Tibial nerve (tissue), 4 donors: ENCODE results near the gene TMEM225B. TPM values are rescaled to one million over a fixed set of nuclear protein-coding genes. Genes with fewer than 3 reads are reported as not detected.
"Not testable (repeated sequence)": the region's sequence is repeated elsewhere in the genome, so short reads cannot be mapped to it uniquely, and the experiment has no call there.

Source experiments
- DNase-seq, 2 donors: peaks; one replicate each; pipeline ENCODE4 v3.0.0-alpha.2; 2019; ENCODE audit warnings: low spot score in 2 of 2
- H3K27ac ChIP-seq, 4 donors: fragments of 200-600 bp; sonication (generic) in 3 of 4; one replicate each; pipeline ENCODE4 v1.5.1; 2017 to 2019; ENCODE audit warnings: mild to moderate bottlenecking in 1 of 4
- H3K27me3 ChIP-seq, 2 donors: fragments of 200-600 bp; sonication (generic) in 1 of 2; one replicate each; pipeline versions ENCODE4 v1.5.1 to v1.6.0; 2017 to 2019
- H3K36me3 ChIP-seq, 3 donors: fragments of 200-600 bp; sonication (generic); one replicate each; pipeline ENCODE4 v1.5.1; 2018 to 2019
- H3K4me1 ChIP-seq, 4 donors: fragments of 200-600 bp; sonication (generic) in 3 of 4; one replicate each; pipeline ENCODE4 v1.5.1; 2017 to 2019
- H3K4me3 ChIP-seq, 4 donors: fragments of 200-600 bp; sonication (generic) in 3 of 4; one replicate each; pipeline ENCODE4 v1.5.1; 2017 to 2019; ENCODE audit warnings: mild to moderate bottlenecking in 1 of 4, moderate library complexity in 1 of 4
- H3K9me3 ChIP-seq, 4 donors: fragments of 200-600 bp; sonication (generic) in 3 of 4; one replicate each; pipeline ENCODE4 v1.5.1; 2017 to 2019
- EP300 ChIP-seq, 2 donors: sonication (generic); formaldehyde crosslinking; IDR thresholded peaks; one replicate each; pipeline ENCODE4 v1.6.1; 2017; ENCODE audit warnings: antibody characterized with exemption in 2 of 2, mild to moderate bottlenecking in 1 of 2
- POLR2A ChIP-seq, 2 donors: fragments of 450-650 bp; IDR thresholded peaks; one replicate each; pipeline ENCODE4 v1.6.1; 2017; ENCODE audit warnings: antibody characterized with exemption in 2 of 2, mild to moderate bottlenecking in 2 of 2, moderate library complexity in 2 of 2
- WGBS, 2 donors: methylation state at CpG; one replicate each; pipeline ENCODE4 v1.1.5; 2018; 5-methylcytosine and 5-hydroxymethylcytosine counted together
- total RNA-seq, 4 donors: library from RNA; depleted of rRNA; stranded (reverse); fragments of >200 nt; gene quantifications; one replicate each; pipeline ENCODE4 v1.1.0, GENCODE V29; 2016
- TF ChIP-seq, protein P1 (sequence below), 5 experiments: fragments of 200-600 bp in 3 of 5; fragments of 450-650 bp in 2 of 5; sonication (generic) in 3 of 5; IDR thresholded peaks; one replicate each; pipeline ENCODE4 v1.5.1; 2016 to 2019; ENCODE audit warnings: antibody characterized with exemption in 5 of 5, mild to moderate bottlenecking in 3 of 5, moderate library complexity in 2 of 5

The TMEM225B gene
- total RNA-seq, 4 donors from 2014 or later: 1.2 to 1.8 (median 1.5) TPM; not detected in 1

DNA sequence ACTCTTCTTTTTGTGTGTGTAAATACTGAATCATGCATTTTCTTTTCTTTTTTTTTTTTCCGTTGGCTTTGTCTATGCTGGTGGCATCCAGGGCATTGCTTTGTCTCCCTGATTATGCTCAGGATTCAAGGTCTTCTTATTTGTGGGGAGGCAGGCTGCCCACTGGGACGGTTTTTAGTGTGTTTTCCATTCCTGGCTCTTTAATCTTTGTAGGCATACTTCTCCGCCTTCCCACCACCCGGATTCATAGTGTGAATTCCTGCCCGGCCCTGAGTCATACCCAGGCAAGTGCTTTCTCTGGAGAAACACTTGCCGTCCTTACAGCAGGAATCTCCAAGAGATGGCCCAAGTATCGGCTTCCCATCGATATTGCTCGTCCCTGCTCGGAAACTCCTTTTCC lies 34.4 kb upstream of the TMEM225B start:
- 87 to 88% methylated on average over 10 of the region's 10 CpGs for WGBS, 2 donors
- peaks cover 0 to 40% (median 11%) of the 10 kb centered on the region in 4 donors for H3K4me1 ChIP-seq
- H3K36me3 ChIP-seq: peaks cover 5 to 73% (median 14%) of the 10 kb centered on the region in 3 donors
- no peak overlapping the region for H3K4me3 ChIP-seq
- no peaks in the 10 kb centered on the region for H3K9me3 ChIP-seq
- no peak for TF ChIP-seq POLR2A (IDR thresholded peaks at IDR 0.05)
- TF ChIP-seq, protein P1, sequence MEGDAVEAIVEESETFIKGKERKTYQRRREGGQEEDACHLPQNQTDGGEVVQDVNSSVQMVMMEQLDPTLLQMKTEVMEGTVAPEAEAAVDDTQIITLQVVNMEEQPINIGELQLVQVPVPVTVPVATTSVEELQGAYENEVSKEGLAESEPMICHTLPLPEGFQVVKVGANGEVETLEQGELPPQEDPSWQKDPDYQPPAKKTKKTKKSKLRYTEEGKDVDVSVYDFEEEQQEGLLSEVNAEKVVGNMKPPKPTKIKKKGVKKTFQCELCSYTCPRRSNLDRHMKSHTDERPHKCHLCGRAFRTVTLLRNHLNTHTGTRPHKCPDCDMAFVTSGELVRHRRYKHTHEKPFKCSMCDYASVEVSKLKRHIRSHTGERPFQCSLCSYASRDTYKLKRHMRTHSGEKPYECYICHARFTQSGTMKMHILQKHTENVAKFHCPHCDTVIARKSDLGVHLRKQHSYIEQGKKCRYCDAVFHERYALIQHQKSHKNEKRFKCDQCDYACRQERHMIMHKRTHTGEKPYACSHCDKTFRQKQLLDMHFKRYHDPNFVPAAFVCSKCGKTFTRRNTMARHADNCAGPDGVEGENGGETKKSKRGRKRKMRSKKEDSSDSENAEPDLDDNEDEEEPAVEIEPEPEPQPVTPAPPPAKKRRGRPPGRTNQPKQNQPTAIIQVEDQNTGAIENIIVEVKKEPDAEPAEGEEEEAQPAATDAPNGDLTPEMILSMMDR (IDR thresholded peaks at IDR 0.05): no peak
- no peak for TF ChIP-seq EP300 (IDR thresholded peaks at IDR 0.05)
- H3K27me3 ChIP-seq: no peaks in the 10 kb centered on the region
- no peak overlapping the region for H3K27ac ChIP-seq
- no peak for DNase-seq

DNA sequence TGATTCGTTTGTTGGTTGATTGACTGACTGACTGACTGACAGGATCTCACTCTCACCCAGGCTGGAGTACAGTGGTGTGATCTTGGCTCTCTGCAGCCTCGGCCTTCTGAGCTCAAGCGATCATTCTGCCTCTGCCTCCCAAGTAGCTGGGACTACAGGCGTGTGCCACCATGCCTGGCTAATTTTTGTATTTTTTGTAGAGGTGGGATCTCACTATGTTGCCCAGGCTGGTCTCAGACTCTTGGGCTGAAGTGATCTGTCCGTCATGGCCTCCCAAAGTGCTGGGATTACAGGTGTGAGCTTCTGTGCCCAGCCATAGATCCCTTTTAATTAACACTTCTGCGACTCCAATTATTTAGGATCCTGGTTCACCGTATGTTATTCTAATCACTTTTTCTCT lies 29.3 kb upstream of the TMEM225B start:
- H3K27ac ChIP-seq, H3K9me3 ChIP-seq, H3K4me3 ChIP-seq, DNase-seq, H3K27me3 ChIP-seq, H3K4me1 ChIP-seq: not testable (repeated sequence)
- H3K36me3 ChIP-seq: peaks cover 3 to 83% (median 3%) of the 10 kb centered on the region in 3 donors
- 92 to 98% methylated on average over 7 of the region's 7 CpGs for WGBS, 2 donors

DNA sequence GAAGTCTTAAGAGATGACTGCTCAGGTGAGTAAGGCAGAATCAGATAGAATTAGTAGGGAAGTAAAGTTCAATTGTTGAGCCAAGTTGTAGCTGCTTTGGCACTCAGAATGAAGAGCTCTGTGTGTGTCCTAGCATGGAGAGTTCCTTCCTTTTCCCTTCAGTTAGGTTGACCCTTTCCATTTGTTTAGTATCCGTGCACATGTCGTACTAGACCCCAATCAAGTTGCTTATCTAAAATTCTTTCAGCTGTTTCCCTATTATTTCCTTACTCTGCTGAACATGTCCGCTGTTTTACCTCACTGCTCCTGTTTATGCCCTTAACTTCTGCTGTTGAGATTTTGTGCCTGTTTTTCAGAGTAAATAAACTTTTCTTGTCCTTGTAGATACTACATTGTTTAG lies 26.3 kb upstream of the TMEM225B start:
- WGBS, 2 donors: 94 to 95% methylated on average over 3 of the region's 3 CpGs
- Histone ChIP-seq H3K36me3 (peaks cover 0 to 66% (median 0%) of the 10 kb centered on the region in 3 donors), H3K27ac (no peak overlapping the region), H3K27me3 (no peaks in the 10 kb centered on the region), H3K4me1 (no peaks in the 10 kb centered on the region), H3K9me3 (no peaks in the 10 kb centered on the region), H3K4me3 (no peak overlapping the region)
- TF ChIP-seq POLR2A (IDR thresholded peaks at IDR 0.05): no peak
- TF ChIP-seq, protein P1 (IDR thresholded peaks at IDR 0.05): no peak
- TF ChIP-seq EP300 (IDR thresholded peaks at IDR 0.05): no peak
- DNase-seq: no peak

DNA sequence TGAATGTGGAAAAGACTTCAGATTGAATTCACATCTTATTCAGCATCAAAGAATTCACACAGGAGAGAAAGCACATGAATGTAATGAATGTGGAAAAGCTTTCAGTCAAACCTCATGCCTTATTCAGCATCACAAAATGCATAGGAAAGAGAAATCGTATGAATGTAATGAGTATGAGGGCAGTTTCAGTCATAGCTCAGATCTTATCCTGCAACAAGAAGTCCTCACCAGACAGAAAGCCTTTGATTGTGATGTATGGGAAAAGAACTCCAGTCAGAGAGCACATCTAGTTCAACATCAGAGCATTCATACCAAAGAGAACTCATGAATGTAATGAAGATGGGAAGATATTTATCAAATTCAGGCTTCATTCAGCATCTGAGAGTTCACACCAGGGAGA lies 24.8 kb upstream of the TMEM225B start:
- peaks cover 0 to 61% (median 0%) of the 10 kb centered on the region in 3 donors for H3K36me3 ChIP-seq
- WGBS, 2 donors: 69 to 75% methylated on average over 1 of the region's 1 CpG
- TF ChIP-seq EP300 (IDR thresholded peaks at IDR 0.05) (no peak), POLR2A (IDR thresholded peaks at IDR 0.05) (no peak)
- TF ChIP-seq, protein P1 (IDR thresholded peaks at IDR 0.05): no peak

DNA sequence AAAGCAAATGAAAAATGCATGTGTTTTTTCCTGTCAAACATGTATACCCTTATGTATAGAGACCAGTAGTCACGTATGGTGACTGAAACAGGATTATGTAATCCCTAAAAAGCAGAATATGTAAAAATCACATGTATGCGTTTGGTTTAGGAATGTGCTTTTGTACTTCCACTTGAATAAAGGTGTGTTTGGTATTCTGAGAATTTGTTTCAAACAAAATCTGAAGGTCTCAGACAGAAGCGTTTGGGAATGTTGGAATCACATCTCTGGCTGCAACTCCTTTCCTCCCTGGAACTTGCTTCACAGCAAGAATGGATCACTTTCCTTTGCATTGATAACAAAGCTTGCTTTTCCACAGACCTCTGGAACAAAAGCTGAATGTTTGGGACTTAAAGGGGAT lies 21.8 kb upstream of the TMEM225B start:
- no peak for DNase-seq
- Histone ChIP-seq H3K27ac (no peak overlapping the region), H3K9me3 (no peaks in the 10 kb centered on the region), H3K4me1 (peaks cover 0 to 20% (median 0%) of the 10 kb centered on the region in 4 donors), H3K4me3 (no peak overlapping the region), H3K36me3 (peaks cover 0 to 38% (median 0%) of the 10 kb centered on the region in 3 donors), H3K27me3 (no peaks in the 10 kb centered on the region)
- WGBS, 2 donors: 64 to 74% methylated on average over 3 of the region's 3 CpGs
- no peak for TF ChIP-seq EP300 (IDR thresholded peaks at IDR 0.05)
- no peak for TF ChIP-seq POLR2A (IDR thresholded peaks at IDR 0.05)
- TF ChIP-seq, protein P1 (IDR thresholded peaks at IDR 0.05): no peak

More for the DNA sequence above, 24.8 kb upstream of the TMEM225B start:
- Histone ChIP-seq H3K27ac (no peak overlapping the region), H3K27me3 (no peaks in the 10 kb centered on the region), H3K9me3 (no peaks in the 10 kb centered on the region), H3K4me3 (no peak overlapping the region), H3K4me1 (no peaks in the 10 kb centered on the region)
- DNase-seq: no peak
